ENCODE data around the gene LIN9. TPM values are rescaled to one million over a fixed set of nuclear protein-coding genes. Genes with fewer than 3 reads are reported as not detected.

LIN9 gene
- total and polyA plus RNA-seq, 2 of the 13 experiments (the other 11 are each of a cell fraction or from before 2014, with no cell fraction given) = 3.0 to 10.0 TPM

- peak overlapping the region; percentile 96 for H3K4me2 ChIP-seq (ENCODE audit: low read depth, low read length)
- H3K27me3 ChIP-seq (ENCODE audit: control insufficient read depth in 1 of 2, insufficient read depth in 2 of 2, low read length in 2 of 2) = no peaks in the 10 kb centered on the region
- no peaks in the 10 kb centered on the region for H3K36me3 ChIP-seq (replicated peaks in 1 of 2; ENCODE audit: control insufficient read depth in 1 of 2, insufficient read depth in 2 of 2, low read length in 2 of 2)
- peak overlapping the region; percentile 56 for H3K9ac ChIP-seq (ENCODE audit: insufficient read depth, low read depth, low read length)
- POLR2A ChIA-PET = interaction anchor here (1.2 to 1.5 kb wide), 2 partner anchors 227 to 248 kb away, joined by 3 to 4 read pairs; partner anchors contain the start of gene H3-3A
- TF ChIP-seq ZNF589 (CRISPR knock-in tag; conservative IDR thresholded peaks at IDR 0.05) (no peak), KDM1A (CRISPR knock-in tag; IDR thresholded peaks at IDR 0.05) (no peak), GTF2F1 (IDR thresholded peaks at IDR 0.05; ENCODE audit: low read length) (no peak), LCORL (IDR thresholded peaks at IDR 0.05) (no peak), LCORL (CRISPR knock-in tag; IDR thresholded peaks at IDR 0.05) (no peak), FOXM1 (CRISPR knock-in tag; IDR thresholded peaks at IDR 0.05) (no peak), TCF7 (IDR thresholded peaks at IDR 0.05; ENCODE audit: low read depth) (no peak), PRDM4 (CRISPR knock-in tag; IDR thresholded peaks at IDR 0.05; ENCODE audit: borderline replicate concordance) (no peak), ZNF709 (CRISPR knock-in tag; IDR thresholded peaks at IDR 0.05) (no peak), AKAP8 (CRISPR knock-in tag; IDR thresholded peaks at IDR 0.05) (no peak), MIER2 (CRISPR knock-in tag; IDR thresholded peaks at IDR 0.05) (no peak), RFXANK (CRISPR knock-in tag; IDR thresholded peaks at IDR 0.05) (no peak), TCF7L2 (IDR thresholded peaks at IDR 0.05; ENCODE audit: low read depth, low read length) (no peak), ZNF570 (CRISPR knock-in tag; IDR thresholded peaks at IDR 0.05; ENCODE audit: borderline replicate concordance) (no peak), DNMT3B (CRISPR knock-in tag; conservative IDR thresholded peaks at IDR 0.05) (no peak), HES4 (CRISPR knock-in tag; IDR thresholded peaks at IDR 0.05; ENCODE audit: borderline replicate concordance) (no peak), ZBTB38 (CRISPR knock-in tag; IDR thresholded peaks at IDR 0.05) (no peak)
- TF ChIP-seq, protein P1, sequence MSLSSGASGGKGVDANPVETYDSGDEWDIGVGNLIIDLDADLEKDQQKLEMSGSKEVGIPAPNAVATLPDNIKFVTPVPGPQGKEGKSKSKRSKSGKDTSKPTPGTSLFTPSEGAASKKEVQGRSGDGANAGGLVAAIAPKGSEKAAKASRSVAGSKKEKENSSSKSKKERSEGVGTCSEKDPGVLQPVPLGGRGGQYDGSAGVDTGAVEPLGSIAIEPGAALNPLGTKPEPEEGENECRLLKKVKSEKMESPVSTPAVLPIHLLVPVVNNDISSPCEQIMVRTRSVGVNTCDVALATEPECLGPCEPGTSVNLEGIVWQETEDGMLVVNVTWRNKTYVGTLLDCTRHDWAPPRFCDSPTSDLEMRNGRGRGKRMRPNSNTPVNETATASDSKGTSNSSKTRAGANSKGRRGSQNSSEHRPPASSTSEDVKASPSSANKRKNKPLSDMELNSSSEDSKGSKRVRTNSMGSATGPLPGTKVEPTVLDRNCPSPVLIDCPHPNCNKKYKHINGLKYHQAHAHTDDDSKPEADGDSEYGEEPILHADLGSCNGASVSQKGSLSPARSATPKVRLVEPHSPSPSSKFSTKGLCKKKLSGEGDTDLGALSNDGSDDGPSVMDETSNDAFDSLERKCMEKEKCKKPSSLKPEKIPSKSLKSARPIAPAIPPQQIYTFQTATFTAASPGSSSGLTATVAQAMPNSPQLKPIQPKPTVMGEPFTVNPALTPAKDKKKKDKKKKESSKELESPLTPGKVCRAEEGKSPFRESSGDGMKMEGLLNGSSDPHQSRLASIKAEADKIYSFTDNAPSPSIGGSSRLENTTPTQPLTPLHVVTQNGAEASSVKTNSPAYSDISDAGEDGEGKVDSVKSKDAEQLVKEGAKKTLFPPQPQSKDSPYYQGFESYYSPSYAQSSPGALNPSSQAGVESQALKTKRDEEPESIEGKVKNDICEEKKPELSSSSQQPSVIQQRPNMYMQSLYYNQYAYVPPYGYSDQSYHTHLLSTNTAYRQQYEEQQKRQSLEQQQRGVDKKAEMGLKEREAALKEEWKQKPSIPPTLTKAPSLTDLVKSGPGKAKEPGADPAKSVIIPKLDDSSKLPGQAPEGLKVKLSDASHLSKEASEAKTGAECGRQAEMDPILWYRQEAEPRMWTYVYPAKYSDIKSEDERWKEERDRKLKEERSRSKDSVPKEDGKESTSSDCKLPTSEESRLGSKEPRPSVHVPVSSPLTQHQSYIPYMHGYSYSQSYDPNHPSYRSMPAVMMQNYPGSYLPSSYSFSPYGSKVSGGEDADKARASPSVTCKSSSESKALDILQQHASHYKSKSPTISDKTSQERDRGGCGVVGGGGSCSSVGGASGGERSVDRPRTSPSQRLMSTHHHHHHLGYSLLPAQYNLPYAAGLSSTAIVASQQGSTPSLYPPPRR (CRISPR knock-in tag; IDR thresholded peaks at IDR 0.05; ENCODE audit: borderline replicate concordance) = no peak
- TF ChIP-seq, protein P2, sequence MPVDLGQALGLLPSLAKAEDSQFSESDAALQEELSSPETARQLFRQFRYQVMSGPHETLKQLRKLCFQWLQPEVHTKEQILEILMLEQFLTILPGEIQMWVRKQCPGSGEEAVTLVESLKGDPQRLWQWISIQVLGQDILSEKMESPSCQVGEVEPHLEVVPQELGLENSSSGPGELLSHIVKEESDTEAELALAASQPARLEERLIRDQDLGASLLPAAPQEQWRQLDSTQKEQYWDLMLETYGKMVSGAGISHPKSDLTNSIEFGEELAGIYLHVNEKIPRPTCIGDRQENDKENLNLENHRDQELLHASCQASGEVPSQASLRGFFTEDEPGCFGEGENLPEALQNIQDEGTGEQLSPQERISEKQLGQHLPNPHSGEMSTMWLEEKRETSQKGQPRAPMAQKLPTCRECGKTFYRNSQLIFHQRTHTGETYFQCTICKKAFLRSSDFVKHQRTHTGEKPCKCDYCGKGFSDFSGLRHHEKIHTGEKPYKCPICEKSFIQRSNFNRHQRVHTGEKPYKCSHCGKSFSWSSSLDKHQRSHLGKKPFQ (CRISPR knock-in tag; IDR thresholded peaks at IDR 0.05; ENCODE audit: insufficient replicate concordance) = no peak
- H4K20me1 ChIP-seq (ENCODE audit: insufficient read depth, low read length) = no peaks in the 10 kb centered on the region
- CTCF ChIA-PET (ENCODE audit: low intra/inter-chr PET ratio, low total read pairs) = no interaction called here
- H3K27ac ChIP-seq (ENCODE audit: extremely low read length, insufficient read depth, low read length) = no peak overlapping the region
- DNase-seq (ENCODE audit: low spot score) (no peak), ATAC-seq (peak; percentile 20; the same call in 2 of the 3 replicates), FAIRE-seq (no peak)
- intact Hi-C loops (cut with micrococcal nuclease; ENCODE audit: unreplicated experiment) (no loop called here), in situ Hi-C loops (cut with HindIII; ENCODE audit: extremely low pct_ligation_motif_present, low pct_unique_long_range_greater_than_20kb) (no loop called here)
- no TSS peak for BruUV-seq (replicated peaks)
- peaks cover 26% of the 10 kb centered on the region for H3K79me2 ChIP-seq (ENCODE audit: insufficient read depth, low read length)
- peaks cover 34% of the 10 kb centered on the region for H3K4me1 ChIP-seq (ENCODE audit: insufficient read depth, low read length)
- H2AFZ ChIP-seq (ENCODE audit: low read length) = peak overlapping the region; percentile 8
- H3K9me3 ChIP-seq (ENCODE audit: low read length) = no peaks in the 10 kb centered on the region
- peak overlapping the region in 2 of 3 experiments; percentile 60 to 94; a peak in 4 of 6 replicates for H3K4me3 ChIP-seq (replicated peaks in 1 of 3; ENCODE audit: insufficient read depth in 1 of 3, low read depth in 2 of 3, low read length in 3 of 3)
- WGBS (ENCODE audit: low lambda C conversion rate) = 40% methylated on average over 5 of the region's 5 CpGs
These were observed 1.2 kb upstream of the LIN9 start for GRCh38 chr1:226310245-226310540.
